ENCODE results near the gene RDH13.
"Not testable (repeated sequence)": the region's sequence is repeated elsewhere in the genome, so short reads cannot be mapped to it uniquely, and the experiment has no call there.

The RDH13 gene, protein sequence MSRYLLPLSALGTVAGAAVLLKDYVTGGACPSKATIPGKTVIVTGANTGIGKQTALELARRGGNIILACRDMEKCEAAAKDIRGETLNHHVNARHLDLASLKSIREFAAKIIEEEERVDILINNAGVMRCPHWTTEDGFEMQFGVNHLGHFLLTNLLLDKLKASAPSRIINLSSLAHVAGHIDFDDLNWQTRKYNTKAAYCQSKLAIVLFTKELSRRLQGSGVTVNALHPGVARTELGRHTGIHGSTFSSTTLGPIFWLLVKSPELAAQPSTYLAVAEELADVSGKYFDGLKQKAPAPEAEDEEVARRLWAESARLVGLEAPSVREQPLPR

GRCh38 chr19:55062735-55063491, at the start of gene RDH13:
Gene RDH13 (minus strand): TSS chr19:55063148. CDS start chr19:55063032, 116 bp downstream.
- DNase-seq (ENCODE audit: low read depth) = peak; percentile 98

DNA sequence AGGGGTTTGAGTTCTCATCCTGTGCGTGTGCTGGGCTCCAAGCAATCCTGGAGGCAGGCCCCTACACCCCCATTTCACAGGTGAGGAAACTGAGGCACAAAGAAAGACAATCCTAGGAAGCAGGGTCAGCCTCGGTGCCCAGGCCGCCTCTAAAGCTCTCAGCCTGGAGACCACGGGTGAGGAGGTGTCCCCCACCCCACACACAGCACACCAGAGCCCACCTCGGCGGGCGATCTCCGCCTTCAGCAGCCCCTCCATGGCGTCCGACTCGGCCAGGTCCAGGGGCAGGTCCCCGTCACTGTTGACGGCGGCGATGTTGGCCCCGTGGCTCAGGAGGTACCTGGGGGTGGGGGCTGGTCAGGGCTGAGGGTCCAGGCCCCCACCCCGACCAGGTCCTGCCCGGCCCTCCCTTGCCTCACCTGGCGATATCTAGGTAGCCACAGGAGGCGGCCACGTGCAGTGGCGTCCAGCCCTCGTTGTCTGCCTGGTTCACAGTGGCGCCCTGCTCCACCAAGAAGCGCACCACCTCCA, 49.4 kb upstream of the RDH13 start:
- DNase-seq (ENCODE audit: low read depth) = no peak

DNA sequence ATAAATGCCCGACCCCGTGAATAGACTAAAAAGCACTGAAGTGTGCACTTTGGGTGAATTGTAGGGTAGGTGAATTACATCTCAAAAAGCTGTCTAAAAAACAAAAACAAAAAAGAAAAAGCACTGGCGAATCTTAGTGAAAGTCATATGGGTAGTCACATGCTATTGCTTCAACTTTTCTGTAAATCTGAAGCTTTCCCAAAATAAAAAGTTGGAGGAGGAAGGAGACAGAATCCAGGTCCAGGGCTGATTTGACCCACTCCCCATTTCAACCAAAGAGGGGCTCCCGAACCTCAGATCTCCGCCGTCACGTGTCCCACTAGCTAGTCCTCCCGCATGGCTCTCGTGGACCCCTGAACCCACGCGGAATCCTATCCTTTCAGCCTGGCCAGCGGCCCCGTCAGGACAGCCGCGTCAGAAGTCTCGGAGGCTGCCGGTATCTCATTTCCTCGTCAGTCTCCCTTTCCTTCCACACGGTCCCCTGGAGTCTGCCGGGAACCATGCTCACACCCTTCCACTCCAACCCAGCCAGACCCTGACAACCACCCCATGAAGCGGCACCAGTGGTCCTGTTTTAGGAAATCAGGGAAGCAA, 48.4 kb upstream of the RDH13 start:
- DNase-seq (ENCODE audit: low read depth) = no peak

DNA sequence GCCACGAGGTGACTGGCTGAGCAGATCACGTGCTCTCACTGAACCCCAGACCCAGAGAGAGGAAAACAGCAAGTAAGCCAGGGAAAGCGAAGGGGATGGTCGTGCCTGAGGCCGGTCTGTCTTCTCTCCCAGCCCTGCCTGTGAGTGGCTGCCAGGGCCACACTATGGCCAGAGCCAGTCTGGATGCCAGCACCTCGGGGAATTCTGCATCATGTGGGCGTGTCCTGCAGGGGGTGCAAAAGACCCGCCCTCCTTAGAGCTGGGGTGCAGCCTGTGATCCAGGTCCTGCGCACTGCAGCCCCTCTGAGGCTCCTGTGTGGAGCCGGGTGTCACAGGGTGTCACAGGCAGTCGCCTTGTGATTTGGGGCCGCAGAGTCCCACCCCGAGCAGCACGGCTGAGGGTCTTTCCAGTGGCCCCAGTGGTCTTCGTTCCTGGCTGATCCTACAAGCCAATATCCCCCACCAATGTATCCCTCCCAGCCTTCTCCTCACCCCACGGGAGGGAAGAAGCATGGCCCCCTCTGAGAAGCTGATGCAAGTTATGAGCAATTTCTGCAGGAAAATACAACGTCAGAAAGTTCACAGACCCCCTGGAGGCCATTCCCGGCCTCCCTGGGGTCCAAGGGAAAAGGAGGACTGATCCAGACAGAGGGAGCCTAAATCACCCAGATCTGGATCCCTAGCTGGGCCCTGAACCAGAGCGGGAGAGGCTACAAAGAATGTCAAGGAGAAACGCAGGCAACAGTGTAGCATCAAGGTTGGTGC, 46.8 kb upstream of the RDH13 start:
- no peak for DNase-seq (ENCODE audit: low read depth)

DNA sequence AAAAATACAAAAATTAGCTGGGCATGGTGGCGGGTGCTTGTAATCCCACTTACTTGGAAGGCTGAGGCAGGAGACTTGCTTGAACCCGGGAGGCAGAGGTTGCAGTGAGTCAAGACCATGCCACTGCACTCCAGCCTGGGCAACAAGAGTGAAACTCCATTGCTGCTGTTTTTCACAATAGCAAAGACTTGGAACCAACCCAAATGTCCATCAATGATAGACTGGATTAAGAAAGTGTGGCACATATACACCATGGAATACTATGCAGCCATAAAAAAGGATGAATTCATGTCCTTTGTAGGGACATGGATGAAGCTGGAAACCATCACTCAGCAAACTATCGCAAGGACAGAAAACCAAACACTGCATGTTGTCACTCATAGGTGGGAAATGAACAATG, 44.3 kb upstream of the RDH13 start:
- DNase-seq (ENCODE audit: low read depth) = not testable (repeated sequence)

- no peak for DNase-seq (ENCODE audit: low read depth)
These were observed 43.6 kb upstream of the RDH13 start for GRCh38 chr19:55106591-55106990.

DNA sequence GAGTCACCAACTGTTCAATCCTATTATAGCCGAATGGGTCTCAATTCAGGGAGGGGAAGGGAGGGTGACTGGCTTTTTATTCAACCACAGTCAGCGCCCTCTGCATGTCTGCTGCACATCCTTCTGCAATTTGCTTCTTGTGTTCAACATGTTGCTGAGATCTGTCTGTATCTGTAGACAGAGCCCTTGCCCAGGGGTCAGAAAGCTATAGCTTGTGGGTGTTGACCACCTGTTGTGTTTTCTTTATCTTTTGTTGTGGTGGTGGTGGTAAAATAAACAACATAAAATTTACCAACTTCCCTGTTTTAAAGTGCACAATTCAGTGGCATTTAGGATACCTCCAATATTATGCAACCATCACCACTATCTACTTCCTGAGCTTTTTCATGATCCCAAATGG, 42.3 kb upstream of the RDH13 start:
- DNase-seq (ENCODE audit: low read depth) = no peak

DNA sequence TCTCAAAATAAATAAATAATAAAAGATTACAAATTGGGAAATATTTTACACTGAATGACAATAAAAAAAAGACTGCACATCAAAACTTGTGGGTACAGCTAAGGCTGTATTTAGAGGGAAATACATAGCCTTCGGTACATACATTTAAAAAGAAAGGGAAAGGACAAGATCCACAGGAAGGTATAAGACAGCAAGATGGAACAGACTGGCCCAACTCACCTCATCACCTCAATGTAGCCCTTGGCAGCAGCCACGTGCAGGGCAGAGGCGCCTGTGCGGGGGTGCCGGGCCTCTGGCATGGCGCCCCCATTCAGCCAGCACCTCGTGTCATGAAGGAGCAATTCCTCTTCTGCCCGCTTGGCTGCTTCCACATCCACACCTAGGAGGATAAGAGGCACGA, 40.2 kb upstream of the RDH13 start:
- no peak for DNase-seq (ENCODE audit: low read depth)

DNA sequence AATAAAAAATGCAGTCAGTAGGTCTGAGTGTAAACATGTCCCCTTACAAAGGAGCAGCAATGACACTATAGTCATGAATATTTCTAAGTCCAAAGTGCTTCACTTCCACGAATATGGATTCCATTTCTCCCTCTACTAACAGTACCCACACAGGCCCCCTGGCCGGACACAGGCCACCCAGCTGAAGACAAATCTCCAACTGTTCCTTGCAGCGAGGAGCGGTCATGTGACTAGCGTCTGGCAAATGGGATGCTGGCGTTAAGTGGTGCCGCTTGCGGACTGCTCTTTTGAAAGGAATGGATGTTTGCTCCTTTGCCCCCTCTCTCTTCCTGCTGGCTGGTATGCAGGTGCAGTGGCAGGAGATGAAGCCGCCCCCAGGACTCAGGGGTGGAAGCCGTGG, 38.3 kb upstream of the RDH13 start:
- no peak for DNase-seq (ENCODE audit: low read depth)

GRCh38 chr19:55099557-55100506, 36.9 kb upstream of the RDH13 start:
- DNase-seq (ENCODE audit: low read depth) = no peak

GRCh38 chr19:55098716-55099556, 36.0 kb upstream of the RDH13 start:
- no peak for DNase-seq (ENCODE audit: low read depth)

DNA sequence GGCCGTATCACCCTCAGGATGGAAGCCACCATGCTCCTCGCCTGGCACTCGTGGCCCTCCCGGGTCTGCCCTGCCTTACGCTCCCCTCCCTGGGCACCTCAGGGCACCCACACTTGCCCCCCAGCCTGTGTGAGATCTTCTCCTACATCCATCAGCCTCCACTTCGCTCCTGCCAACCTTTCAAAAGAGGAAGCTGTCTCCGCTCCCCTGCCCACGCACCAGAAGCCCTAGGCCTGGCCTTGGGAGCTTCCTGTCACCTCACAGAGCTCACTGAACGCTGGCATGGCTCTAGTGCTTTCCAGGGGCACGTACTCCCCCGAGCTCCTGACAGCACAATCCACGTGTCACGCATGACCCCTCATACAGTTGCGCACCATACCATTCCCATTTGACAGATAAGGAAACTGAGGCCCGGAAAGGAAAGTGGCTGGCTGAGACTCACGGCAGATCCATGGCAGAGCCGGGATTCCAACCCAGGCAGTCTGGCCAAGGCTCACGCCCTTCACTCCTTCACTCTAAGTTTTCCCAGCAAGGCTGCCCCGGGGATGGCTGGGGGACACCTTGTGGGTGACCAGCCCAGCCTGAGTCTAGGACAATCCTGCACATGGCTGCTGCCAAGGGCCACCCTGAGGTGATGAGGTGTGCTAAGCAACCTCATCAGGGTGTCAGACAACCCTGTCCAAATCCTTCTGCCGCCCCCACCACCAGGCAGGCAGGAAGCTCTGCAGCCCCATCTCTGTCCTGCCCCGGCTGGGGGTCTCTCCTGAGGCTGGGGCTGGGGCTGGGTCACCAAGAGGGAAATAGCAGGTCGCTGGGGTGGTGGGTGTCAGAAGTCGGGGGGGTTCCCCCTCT, 35.1 kb upstream of the RDH13 start:
- DNase-seq (ENCODE audit: low read depth) = no peak

DNA sequence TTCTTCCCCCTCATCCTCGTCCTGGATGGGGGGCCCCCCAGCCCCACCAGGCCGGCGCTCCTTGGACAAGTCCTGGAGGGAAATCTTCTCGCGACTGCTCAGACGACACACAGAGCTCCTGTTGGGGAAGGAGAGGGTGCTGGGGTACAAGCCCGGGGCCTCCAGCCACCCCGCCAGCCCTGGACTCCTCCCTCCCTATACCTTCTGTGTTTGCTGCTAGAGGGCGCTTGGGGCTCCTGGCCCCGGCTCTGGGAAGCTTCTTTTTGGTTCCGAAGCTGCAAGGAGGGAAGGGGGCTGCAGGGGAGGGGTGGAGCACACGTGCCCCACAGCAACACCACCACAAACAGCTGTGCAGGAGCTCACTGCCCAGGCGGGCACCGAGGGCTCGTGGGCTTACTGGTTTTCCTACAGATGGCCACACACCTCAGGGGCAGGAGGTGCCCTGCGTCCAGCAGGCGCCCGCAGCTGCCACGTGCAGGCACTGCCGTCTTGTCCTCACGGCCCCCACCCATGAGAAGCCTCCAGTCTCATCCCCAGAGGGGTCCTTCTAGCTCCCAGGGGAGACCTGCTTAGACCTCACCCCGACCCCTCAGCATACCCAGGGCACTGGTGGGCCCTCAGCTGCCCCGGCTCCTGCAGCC, 33.2 kb upstream of the RDH13 start:
- DNase-seq (ENCODE audit: low read depth) = no peak

- DNase-seq (ENCODE audit: low read depth) = no peak
These were observed 32.5 kb upstream of the RDH13 start for GRCh38 chr19:55095260-55096060.

DNA sequence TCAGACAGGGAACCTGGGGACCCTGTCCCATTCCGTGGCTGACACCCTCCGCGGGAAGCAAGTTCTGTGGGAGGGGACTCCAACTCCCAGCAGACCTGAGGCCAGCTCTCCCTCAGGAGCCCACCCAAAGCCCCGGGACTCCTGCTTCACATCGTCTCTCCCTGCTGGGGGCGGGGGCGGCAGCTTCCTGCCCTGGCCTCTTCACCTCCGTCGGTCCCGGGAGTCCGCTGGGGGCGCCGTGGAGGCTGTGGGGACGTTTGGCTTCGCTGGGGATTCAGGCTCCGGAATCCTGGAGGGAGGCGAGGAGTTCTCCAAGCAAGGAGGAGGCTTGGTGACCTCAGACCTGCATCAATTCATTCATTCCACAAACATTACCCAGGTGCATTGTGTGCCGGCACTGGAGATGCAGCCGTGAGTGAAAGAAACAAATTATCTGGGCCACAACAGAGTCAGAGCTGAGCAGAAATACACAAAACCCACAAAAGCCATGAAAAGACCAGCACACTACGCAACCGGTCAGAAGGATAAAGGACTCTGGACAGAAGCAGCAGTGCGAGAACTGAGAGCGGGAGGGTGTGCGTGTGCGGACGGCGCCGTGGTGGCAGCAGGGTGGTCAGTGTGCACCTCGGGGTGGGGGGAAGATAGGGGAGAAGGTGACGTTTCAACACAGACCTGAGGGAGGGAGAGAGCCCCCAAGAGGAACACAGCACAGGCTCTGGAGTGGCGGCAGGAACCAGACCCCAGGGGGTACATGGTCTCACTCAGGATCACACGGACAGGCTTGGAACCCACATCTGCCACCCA, 31.7 kb upstream of the RDH13 start:
- DNase-seq (ENCODE audit: low read depth) = no peak

DNA sequence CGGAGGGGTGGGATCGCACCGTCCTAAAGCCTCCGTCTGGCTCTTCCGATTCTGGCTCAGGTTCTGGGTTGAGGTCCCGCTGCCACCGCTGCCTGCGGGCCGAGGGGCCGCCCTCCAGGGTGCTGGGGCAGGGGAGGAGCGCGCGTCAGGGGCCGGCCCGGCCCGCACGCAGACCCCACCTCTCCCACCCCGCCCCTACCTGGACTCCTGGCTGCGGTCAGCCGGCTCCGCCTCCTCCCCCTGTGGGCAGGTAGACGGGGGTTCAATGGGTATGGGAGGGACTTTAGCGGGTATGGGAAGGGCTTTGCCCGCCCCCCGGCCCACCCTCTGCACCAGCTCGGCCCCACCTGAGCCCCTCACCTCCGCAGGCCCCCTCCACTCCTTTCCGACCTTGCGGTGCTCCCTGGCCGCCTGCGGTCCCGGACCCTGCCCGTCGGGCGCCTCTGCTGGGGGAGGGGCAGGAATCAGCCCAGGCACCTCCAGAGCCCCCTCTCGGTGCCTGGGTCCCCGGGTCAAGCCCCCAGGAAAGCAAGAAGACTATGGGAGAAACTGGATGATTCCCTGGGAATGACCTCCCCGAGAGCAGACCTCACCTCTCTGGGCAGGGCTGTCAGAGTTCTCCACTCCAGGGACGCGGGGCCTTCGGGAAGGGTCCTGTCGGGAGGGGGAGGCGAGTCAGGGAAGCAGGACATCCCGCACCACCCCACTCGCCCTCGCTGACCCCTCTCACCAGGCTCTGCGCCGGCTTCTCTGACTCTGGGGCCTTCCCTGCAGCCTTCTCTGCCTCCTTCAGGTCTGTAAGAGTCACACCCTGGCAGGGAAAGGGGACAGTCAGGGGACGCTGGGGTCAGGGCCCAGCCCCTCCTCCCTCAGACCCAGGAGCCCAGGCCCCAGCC, 29.7 kb upstream of the RDH13 start:
- DNase-seq (ENCODE audit: low read depth) = no peak
